ENCODE measurements around the gene DGKB.
A peak's percentile ranks its signal among the peaks of the same experiment; 100 is the strongest.

Gene DGKB

GRCh38 chr7:14776266-14776665 is 126.3 kb downstream of the DGKB start:
- in situ Hi-C loops (cut with HindIII; ENCODE audit: low pct_ligation_motif_present, low pct_unique_long_range_greater_than_20kb, low sequenced_read_pairs) = no loop called here
- DNase-seq = no peak

- no peak for DNase-seq
- in situ Hi-C loops (cut with HindIII; ENCODE audit: low pct_ligation_motif_present, low pct_unique_long_range_greater_than_20kb, low sequenced_read_pairs) = no loop called here
These were observed 128.8 kb downstream of the DGKB start for GRCh38 chr7:14773729-14774271.

GRCh38 chr7:14770614-14771013 is 131.9 kb downstream of the DGKB start:
- in situ Hi-C loops (cut with HindIII; ENCODE audit: low pct_ligation_motif_present, low pct_unique_long_range_greater_than_20kb, low sequenced_read_pairs) = no loop called here

GRCh38 chr7:14769261-14769660 is 133.3 kb downstream of the DGKB start:
- DNase-seq = no peak

More at GRCh38 chr7:14770614-14771013, 131.9 kb downstream of the DGKB start:
- DNase-seq = no peak

GRCh38 chr7:14767716-14768425 is 134.7 kb downstream of the DGKB start:
- no peak for DNase-seq
- in situ Hi-C loops (cut with HindIII; ENCODE audit: low pct_ligation_motif_present, low pct_unique_long_range_greater_than_20kb, low sequenced_read_pairs) = no loop called here

More at GRCh38 chr7:14769261-14769660, 133.3 kb downstream of the DGKB start:
- in situ Hi-C loops (cut with HindIII; ENCODE audit: low pct_ligation_motif_present, low pct_unique_long_range_greater_than_20kb, low sequenced_read_pairs) = no loop called here

- no peak for DNase-seq
- in situ Hi-C loops (cut with HindIII; ENCODE audit: low pct_ligation_motif_present, low pct_unique_long_range_greater_than_20kb, low sequenced_read_pairs) = no loop called here
These were observed 135.8 kb downstream of the DGKB start for GRCh38 chr7:14766747-14767146.

GRCh38 chr7:14765731-14766130 is 136.8 kb downstream of the DGKB start:
- no peak for DNase-seq
- in situ Hi-C loops (cut with HindIII; ENCODE audit: low pct_ligation_motif_present, low pct_unique_long_range_greater_than_20kb, low sequenced_read_pairs) = no loop called here

GRCh38 chr7:14762561-14762960 is 140.0 kb downstream of the DGKB start:
- DNase-seq = no peak
- in situ Hi-C loops (cut with HindIII; ENCODE audit: low pct_ligation_motif_present, low pct_unique_long_range_greater_than_20kb, low sequenced_read_pairs) = no loop called here

- DNase-seq = no peak
- in situ Hi-C loops (cut with HindIII; ENCODE audit: low pct_ligation_motif_present, low pct_unique_long_range_greater_than_20kb, low sequenced_read_pairs) = no loop called here
These were observed 140.8 kb downstream of the DGKB start for GRCh38 chr7:14761510-14762296.

- DNase-seq = no peak
- in situ Hi-C loops (cut with HindIII; ENCODE audit: low pct_ligation_motif_present, low pct_unique_long_range_greater_than_20kb, low sequenced_read_pairs) = no loop called here
These were observed 141.6 kb downstream of the DGKB start for GRCh38 chr7:14760730-14761478.

GRCh38 chr7:14759785-14760184 is 142.8 kb downstream of the DGKB start:
- no peak for DNase-seq
- in situ Hi-C loops (cut with HindIII; ENCODE audit: low pct_ligation_motif_present, low pct_unique_long_range_greater_than_20kb, low sequenced_read_pairs) = no loop called here

GRCh38 chr7:14754631-14755030 is 147.9 kb downstream of the DGKB start:
- in situ Hi-C loops (cut with HindIII; ENCODE audit: low pct_ligation_motif_present, low pct_unique_long_range_greater_than_20kb, low sequenced_read_pairs) = no loop called here
- no peak for DNase-seq

- in situ Hi-C loops (cut with HindIII; ENCODE audit: low pct_ligation_motif_present, low pct_unique_long_range_greater_than_20kb, low sequenced_read_pairs) = no loop called here
These were observed 150.2 kb downstream of the DGKB start for GRCh38 chr7:14752301-14752700.

GRCh38 chr7:14751461-14751860 is 151.1 kb downstream of the DGKB start:
- DNase-seq = no peak
- in situ Hi-C loops (cut with HindIII; ENCODE audit: low pct_ligation_motif_present, low pct_unique_long_range_greater_than_20kb, low sequenced_read_pairs) = no loop called here

More at GRCh38 chr7:14752301-14752700, 150.2 kb downstream of the DGKB start:
- no peak for DNase-seq

- DNase-seq = peak; percentile 38
- in situ Hi-C loops (cut with HindIII; ENCODE audit: low pct_ligation_motif_present, low pct_unique_long_range_greater_than_20kb, low sequenced_read_pairs) = no loop called here
These were observed 154.1 kb downstream of the DGKB start for GRCh38 chr7:14748461-14748860.

- DNase-seq = no peak
- in situ Hi-C loops (cut with HindIII; ENCODE audit: low pct_ligation_motif_present, low pct_unique_long_range_greater_than_20kb, low sequenced_read_pairs) = no loop called here
These were observed 154.8 kb downstream of the DGKB start for GRCh38 chr7:14747701-14748100.

- in situ Hi-C loops (cut with HindIII; ENCODE audit: low pct_ligation_motif_present, low pct_unique_long_range_greater_than_20kb, low sequenced_read_pairs) = no loop called here
- no peak for DNase-seq
These were observed 157.5 kb downstream of the DGKB start for GRCh38 chr7:14745076-14745475.

GRCh38 chr7:14740606-14741005 is 161.9 kb downstream of the DGKB start:
- in situ Hi-C loops (cut with HindIII; ENCODE audit: low pct_ligation_motif_present, low pct_unique_long_range_greater_than_20kb, low sequenced_read_pairs) = no loop called here

GRCh38 chr7:14739841-14740185 is 162.7 kb downstream of the DGKB start:
- no peak for DNase-seq
- in situ Hi-C loops (cut with HindIII; ENCODE audit: low pct_ligation_motif_present, low pct_unique_long_range_greater_than_20kb, low sequenced_read_pairs) = no loop called here

More at GRCh38 chr7:14740606-14741005, 161.9 kb downstream of the DGKB start:
- DNase-seq = no peak

Measured in ACHN (cell line).